Mammary epithelial cell (primary cell): ENCODE measurements around the gene ZBTB16.

Experiments
- CTCF ChIP-seq, 2 donors: IDR thresholded peaks in 1 of 2; conservative IDR thresholded peaks in 1 of 2; 2 replicates each; pipeline ENCODE4 v1.5.1; 2011 to 2012; ENCODE audit warnings: inconsistent platforms in 2 of 2, low read length in 2 of 2, mild to moderate bottlenecking in 2 of 2, control low read depth in 1 of 2, low read depth in 1 of 2; ENCODE audit not compliant: insufficient read depth in 1 of 2; ENCODE audit errors: extremely low read depth in 1 of 2
- EZH2 ChIP-seq: IDR thresholded peaks from 2 replicates; pipeline ENCODE4 v1.6.1; 2012; ENCODE audit warnings: low read length, inconsistent platforms, borderline replicate concordance

DNA sequence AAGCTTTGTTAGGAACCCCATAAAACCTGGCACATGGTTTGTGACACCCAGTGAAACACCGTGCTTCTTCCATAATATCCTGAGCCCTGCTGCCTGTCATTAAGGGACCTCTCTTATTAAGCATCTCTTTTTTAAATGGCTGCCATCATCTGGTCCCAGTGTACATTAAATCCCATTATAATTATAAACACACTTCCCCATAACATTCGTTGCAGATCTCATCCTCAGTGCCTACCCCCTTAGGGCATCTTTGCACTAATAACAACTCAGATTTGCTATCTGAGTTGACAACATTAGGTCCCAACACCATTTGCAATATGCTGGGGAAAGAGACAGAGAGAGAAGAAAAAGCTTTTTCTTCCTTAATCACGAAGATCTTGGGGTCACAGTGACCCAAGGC is 4.7 kb upstream of the ZBTB16 start:
- TF ChIP-seq CTCF (conservative IDR thresholded peaks at IDR 0.05 in 1 of 2, IDR thresholded peaks at IDR 0.05 in 1 of 2; ENCODE audit: extremely low read depth in 1 of 2, insufficient read depth in 1 of 2, low read depth in 1 of 2, low read length in 2 of 2), result no peak
- no peak for TF ChIP-seq EZH2
